HG03520 (cell line): ENCODE results near the gene ZNF566.

ENCODE experiments used
- ATAC-seq: cut with Tn5 transposase; IDR thresholded peaks from one replicate; pipeline ENCODE4 v1.9.1; 2021; ENCODE audit warnings: mild to moderate bottlenecking, moderate library complexity; ENCODE audit not compliant: unreplicated experiment

ZNF566 gene

GRCh38 chr19:36449059-36449670 lies 40.2 kb downstream of the ZNF566 start:
- no peak for ATAC-seq

- no peak for ATAC-seq
Observed at GRCh38 chr19:36441339-36441738, 48.0 kb downstream of the ZNF566 start.

GRCh38 chr19:36436531-36436930 lies 52.8 kb downstream of the ZNF566 start:
- ATAC-seq: no peak

- no peak for ATAC-seq
Observed at GRCh38 chr19:36423925-36424324, 65.4 kb downstream of the ZNF566 start.

GRCh38 chr19:36421749-36422481 lies 67.4 kb downstream of the ZNF566 start:
- ATAC-seq: no peak

- ATAC-seq: no peak
Observed at GRCh38 chr19:36420961-36421748, 68.2 kb downstream of the ZNF566 start.

- ATAC-seq: peak; percentile 67
Observed at GRCh38 chr19:36418287-36419001, 70.9 kb downstream of the ZNF566 start, which contains the start of gene ZFP82. Gene ZFP82 (minus strand): TSS chr19:36418644. CDS start chr19:36409789, 8,855 bp downstream.

- ATAC-seq: no peak
Observed at GRCh38 chr19:36417752-36418286, 71.5 kb downstream of the ZNF566 start.

GRCh38 chr19:36409841-36410240 lies 79.5 kb downstream of the ZNF566 start:
- ATAC-seq: no peak

GRCh38 chr19:36408101-36408500 lies 81.3 kb downstream of the ZNF566 start:
- no peak for ATAC-seq

GRCh38 chr19:36404498-36404897 lies 84.9 kb downstream of the ZNF566 start:
- ATAC-seq: no peak

- ATAC-seq: no peak
Observed at GRCh38 chr19:36401475-36401874, 87.9 kb downstream of the ZNF566 start.

- ATAC-seq: no peak
Observed at GRCh38 chr19:36398571-36398970, 90.8 kb downstream of the ZNF566 start.
